HepG2 (cell line): Measurements from ENCODE around the gene ANXA11. TPM values are rescaled to one million over a fixed set of nuclear protein-coding genes. Genes with fewer than 3 reads are reported as not detected.
A peak's percentile ranks its signal among the peaks of the same experiment; 100 is the strongest.

ENCODE experiments used
- ATAC-seq: fragments of 200-7000 bp; cut with Tn5 transposase; 3 replicates; pipeline ENCODE4 v1.9.1; 2020; ENCODE audit warnings: mild to moderate bottlenecking, moderate library complexity
- BruUV-seq: library from RNA; stranded (reverse); fragments of 400-500 nt; replicated peaks from 2 replicates; lab custom pipeline; 2021; lab: Mats Ljungman, UMichigan
- CTCF ChIA-PET: fragments of 300-600 bp; formaldehyde crosslinking; extraction: SDS; loops from one replicate; lab custom pipeline; 2021; ENCODE audit warnings: low total read pairs, inconsistent platforms, low intra/inter-chr PET ratio; lab: Yijun Ruan, JAX
- POLR2A ChIA-PET: fragments of 350-600 bp; sonication (Branson Sonifier 250); formaldehyde crosslinking; loops from one replicate; lab custom pipeline; 2020; ENCODE audit warnings: antibody characterized with exemption, inconsistent platforms; lab: Yijun Ruan, JAX
- DNase-seq: peaks from one replicate; pipeline ENCODE4 v3.0.0-alpha.2; 2015; ENCODE audit warnings: low spot score
- FAIRE-seq: peaks from 3 replicates; lab custom pipeline; 2011; peaks lifted over from hg19 to GRCh38; lab: Jason Lieb, UNC
- H2AFZ ChIP-seq: one replicate; pipeline ENCODE4 v1.6.1; 2011; ENCODE audit warnings: low read length, inconsistent platforms
- H3K27ac ChIP-seq: fragments of 300-600 bp; 3 replicates; pipeline ENCODE4 v1.8.0; 2011; ENCODE audit warnings: mixed run types, mild to moderate bottlenecking, mixed read lengths, low read length, inconsistent platforms; ENCODE audit not compliant: insufficient read depth; ENCODE audit errors: extremely low read length
- H3K27me3 ChIP-seq, 2 experiments: fragments of 200-600 bp in 1 of 2; 2 replicates in 1 of 2; 3 replicates in 1 of 2; pipeline versions ENCODE4 v1.6.0 to v1.8.0; 2011; ENCODE audit warnings: low read length in 2 of 2, mild to moderate bottlenecking in 2 of 2, moderate library complexity in 2 of 2, inconsistent platforms in 1 of 2; ENCODE audit not compliant: insufficient read depth in 2 of 2, control insufficient read depth in 1 of 2
- H3K36me3 ChIP-seq, 2 experiments: fragments of 200-600 bp in 1 of 2; replicated peaks in 1 of 2; 2 replicates in 1 of 2; 3 replicates in 1 of 2; pipeline versions ENCODE4 v1.5.1 to v1.8.0; 2011; ENCODE audit warnings: low read length in 2 of 2, inconsistent platforms in 1 of 2; ENCODE audit not compliant: insufficient read depth in 2 of 2, control insufficient read depth in 1 of 2
- H3K4me1 ChIP-seq: 2 replicates; pipeline ENCODE4 v1.5.1; 2012; ENCODE audit warnings: low read length, inconsistent platforms; ENCODE audit not compliant: insufficient read depth
- H3K4me2 ChIP-seq: 2 replicates; pipeline ENCODE4 v1.6.0; 2011; ENCODE audit warnings: low read depth, low read length, inconsistent platforms
- H3K4me3 ChIP-seq, 3 experiments: fragments of 200-600 bp in 1 of 3; sonication (generic), shearing (Covaris generic) in 1 of 3; replicated peaks in 1 of 3; 2 replicates each; pipeline ENCODE4 v1.5.1; 2011 to 2016; ENCODE audit warnings: low read length in 3 of 3, inconsistent platforms in 2 of 3, low read depth in 2 of 3, mild to moderate bottlenecking in 2 of 3, control low read depth in 1 of 3, mixed read lengths in 1 of 3; ENCODE audit not compliant: insufficient read depth in 1 of 3
- H3K79me2 ChIP-seq: one replicate; pipeline ENCODE4 v1.6.1; 2011; ENCODE audit warnings: low read length, inconsistent platforms; ENCODE audit not compliant: insufficient read depth
- H3K9ac ChIP-seq: 2 replicates; pipeline ENCODE4 v1.6.0; 2011; ENCODE audit warnings: mild to moderate bottlenecking, low read depth, low read length, inconsistent platforms; ENCODE audit not compliant: insufficient read depth
- H3K9me3 ChIP-seq: 2 replicates; pipeline ENCODE4 v1.5.1; 2012; ENCODE audit warnings: mild to moderate bottlenecking, low read length
- H4K20me1 ChIP-seq: 2 replicates; pipeline ENCODE4 v1.6.0; 2011; ENCODE audit warnings: inconsistent platforms, mild to moderate bottlenecking, low read length, moderate library complexity; ENCODE audit not compliant: insufficient read depth
- CHD4 ChIP-seq: fragments of 200-600 bp; sonication (generic); IDR thresholded peaks from 2 replicates; pipeline ENCODE4 v1.7.0; 2017; ENCODE audit warnings: mild to moderate bottlenecking, low read length, borderline replicate concordance
- ISX ChIP-seq: sonication (generic); formaldehyde crosslinking; conservative IDR thresholded peaks from 2 replicates; pipeline ENCODE4 v1.5.0; 2020; ENCODE audit warnings: missing genetic modification reagents
- YY1 ChIP-seq: IDR thresholded peaks from 2 replicates; pipeline ENCODE4 v1.6.1; 2011; ENCODE audit warnings: low read length, low read depth, moderate library complexity, mild to moderate bottlenecking; ENCODE audit not compliant: insufficient read depth, insufficient replicate concordance
- ZFP1 ChIP-seq: IDR thresholded peaks from 2 replicates; pipeline ENCODE4 v1.6.1; 2016
- ZNF253 ChIP-seq: sonication (generic); formaldehyde crosslinking; IDR thresholded peaks from 2 replicates; pipeline ENCODE4 v1.8.0; 2022; ENCODE audit warnings: mild to moderate bottlenecking, missing genetic modification reagents, borderline replicate concordance
- ZNF296 ChIP-seq: sonication (generic); formaldehyde crosslinking; conservative IDR thresholded peaks from 2 replicates; pipeline ENCODE4 v1.5.0; 2020; ENCODE audit warnings: mild to moderate bottlenecking, missing genetic modification reagents
- ZNF639 ChIP-seq: conservative IDR thresholded peaks from 2 replicates; pipeline ENCODE4 v1.6.1; 2018; ENCODE audit warnings: missing genetic modification reagents
- in situ Hi-C: cut with HindIII; loops from 2 replicates; pipeline ENCODE4 v1.10.0; 2017; ENCODE audit warnings: low pct_unique_long_range_greater_than_20kb; ENCODE audit not compliant: extremely low pct_ligation_motif_present
- intact Hi-C: fragments of 100-400 bp; cut with micrococcal nuclease; formaldehyde crosslinking; loops from one replicate; pipeline ENCODE4 v1.10.0; 2022; ENCODE audit not compliant: unreplicated experiment
- polyA plus RNA-seq, 8 experiments: library from polyadenylated mRNA; depleted of rRNA in 3 of 8; stranded (reverse) in 7 of 8; unstranded in 1 of 8; fragments of >200 nt; fragmentation: Illumina TruSeq in 4 of 8; extraction: Trizol in 4 of 8; gene quantifications; 2 replicates each; pipeline versions ENCODE4 v1.2.1 to v1.2.3, GENCODE V29; 2011 to 2016; ENCODE audit warnings: low read depth in 4 of 8, missing spikeins in 1 of 8, mixed read lengths in 1 of 8; ENCODE audit not compliant: insufficient read depth in 1 of 8
- total RNA-seq, 5 experiments: library from RNA; depleted of rRNA; stranded (reverse); fragments of >200 nt; fragmentation: Illumina TruSeq; extraction: Trizol; gene quantifications; 2 replicates each; pipeline ENCODE4 v1.2.3, GENCODE V29; 2016; ENCODE audit warnings: low read depth in 1 of 5

The ANXA11 gene
- total and polyA plus RNA-seq, 2 of the 13 experiments (the other 11 are each of a cell fraction or from before 2014, with no cell fraction given) = 30.6 to 51.5 TPM

GRCh38 chr10:80194373-80195045, 10.8 kb downstream of the ANXA11 start (continued):
- TF ChIP-seq YY1 (no peak), ZNF639 (no peak), ZNF296 (CRISPR knock-in tag) (no peak), ZNF253 (CRISPR knock-in tag) (no peak), ISX (no peak)

DNA sequence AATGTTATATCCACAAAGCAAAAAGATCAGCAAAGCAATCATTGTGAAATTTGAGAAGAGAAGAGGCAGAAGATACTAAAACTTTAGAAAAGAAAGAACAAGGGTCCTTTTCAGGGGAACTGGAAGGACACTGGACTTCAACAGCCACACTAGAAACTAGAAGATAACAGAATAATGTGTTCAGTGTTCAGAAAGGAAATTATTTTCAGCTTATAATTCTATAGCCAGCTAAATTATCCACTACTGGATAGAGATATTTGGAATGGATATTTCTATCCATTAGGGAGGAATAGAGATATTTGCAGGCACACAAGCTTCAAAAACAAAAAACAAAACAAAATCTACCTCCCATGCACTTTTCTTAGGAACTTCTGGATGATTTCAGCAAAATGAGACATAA, 12.8 kb downstream of the ANXA11 start:
- FAIRE-seq (no peak), ATAC-seq (no peak), DNase-seq (no peak)
- Histone ChIP-seq H3K4me2 (no peak overlapping the region), H2AFZ (no peak overlapping the region), H3K27ac (no peak overlapping the region), H4K20me1 (peaks cover 3% of the 10 kb centered on the region; the same call in 1 of the 2 replicates), H3K9me3 (no peaks in the 10 kb centered on the region), H3K4me3 (no peak overlapping the region), H3K79me2 (peaks cover 47% of the 10 kb centered on the region), H3K4me1 (peaks cover 43% of the 10 kb centered on the region), H3K27me3 (no peaks in the 10 kb centered on the region), H3K36me3 (no peaks in the 10 kb centered on the region; a peak in 1 of 5 replicates), H3K9ac (no peak overlapping the region)
- POLR2A ChIA-PET = no interaction called here
- TF ChIP-seq CHD4 (no peak), ZFP1 (CRISPR knock-in tag) (peak; percentile 65; the same call in 1 of the 2 replicates)
- BruUV-seq = no TSS peak
- CTCF ChIA-PET = no interaction called here
- in situ Hi-C loops (no loop called here), intact Hi-C loops (no loop called here)
